K562 (cell line): ENCODE data around the gene DNAJB2.

Experiments
- ATF1 ChIP-seq, 2 experiments: fragments of 450-650 bp in 1 of 2; IDR thresholded peaks; 2 replicates each; pipeline ENCODE4 v1.6.1; 2016; ENCODE audit warnings: missing compliant biosample characterization in 1 of 2, missing genetic modification characterization in 1 of 2
- CHD4 ChIP-seq: fragments of 200-600 bp; sonication (generic); IDR thresholded peaks from 3 replicates; pipeline ENCODE4 v1.6.1; 2012; ENCODE audit warnings: low read depth, mild to moderate bottlenecking, mixed read lengths, low read length, inconsistent platforms; ENCODE audit not compliant: insufficient read depth, insufficient replicate concordance, poor library complexity, severe bottlenecking
- EZH2 ChIP-seq: IDR thresholded peaks from 2 replicates; pipeline ENCODE4 v1.6.1; 2012; ENCODE audit warnings: low read depth, mild to moderate bottlenecking, inconsistent platforms, low read length, borderline replicate concordance
- FOXK2 ChIP-seq, 2 experiments: fragments of 450-650 bp; IDR thresholded peaks in 1 of 2; conservative IDR thresholded peaks in 1 of 2; 2 replicates each; pipeline ENCODE4 v1.6.1; 2016; ENCODE audit warnings: low read depth in 2 of 2, mild to moderate bottlenecking in 1 of 2
- NR3C1 ChIP-seq: sonication (generic); formaldehyde crosslinking; IDR thresholded peaks from 2 replicates; pipeline ENCODE4 v1.8.1; 2022; ENCODE audit warnings: missing genetic modification reagents
- POLR2AphosphoS5 ChIP-seq: IDR thresholded peaks from 2 replicates; pipeline ENCODE4 v1.6.1; 2011; ENCODE audit warnings: mild to moderate bottlenecking, low read depth, low read length, moderate library complexity; ENCODE audit not compliant: control insufficient read depth, insufficient read depth
- REST ChIP-seq, 2 experiments: fragments of 450-650 bp; formaldehyde crosslinking in 1 of 2; IDR thresholded peaks; 2 replicates each; pipeline versions ENCODE4 v1.4.0 to v1.6.1; 2014 to 2020; ENCODE audit warnings: mild to moderate bottlenecking in 2 of 2, borderline replicate concordance in 1 of 2, low read depth in 1 of 2
- YY1 ChIP-seq, 3 experiments: IDR thresholded peaks; 2 replicates each; pipeline ENCODE4 v1.6.1; 2011; ENCODE audit warnings: low read length in 2 of 3, mild to moderate bottlenecking in 2 of 3, moderate library complexity in 2 of 3, borderline replicate concordance in 1 of 3, control low read depth in 1 of 3, low read depth in 1 of 3; ENCODE audit not compliant: insufficient read depth in 3 of 3, insufficient replicate concordance in 2 of 3, control insufficient read depth in 1 of 3, insufficient read length in 1 of 3; ENCODE audit errors: extremely low read depth in 1 of 3
- TF ChIP-seq, protein P1 (sequence below), 2 experiments: fragments of 450-650 bp; conservative IDR thresholded peaks; 2 replicates each; pipeline ENCODE4 v1.6.1; 2017; ENCODE audit warnings: mild to moderate bottlenecking in 2 of 2, moderate library complexity in 2 of 2

GRCh38 chr2:219272356-219272755, 6.8 kb upstream of the DNAJB2 start:
- TF ChIP-seq POLR2AphosphoS5 (no peak), EZH2 (no peak), FOXK2 (conservative IDR thresholded peaks at IDR 0.05 in 1 of 2, IDR thresholded peaks at IDR 0.05 in 1 of 2; ENCODE audit: low read depth in 2 of 2) (no peak), YY1 (IDR thresholded peaks at IDR 0.05; ENCODE audit: borderline replicate concordance in 1 of 3, control insufficient read depth in 1 of 3, extremely low read depth in 1 of 3, insufficient read depth in 3 of 3, insufficient read length in 1 of 3, insufficient replicate concordance in 2 of 3, low read depth in 1 of 3, low read length in 2 of 3) (no peak), REST (IDR thresholded peaks at IDR 0.05; ENCODE audit: borderline replicate concordance) (no peak), REST (CRISPR knock-in tag; IDR thresholded peaks at IDR 0.05; ENCODE audit: low read depth) (no peak), CHD4 (no peak), ATF1 (CRISPR knock-in tag; IDR thresholded peaks at IDR 0.05) (no peak), ATF1 (tag; IDR thresholded peaks at IDR 0.05) (no peak), NR3C1 (no peak)
- TF ChIP-seq, protein P1, sequence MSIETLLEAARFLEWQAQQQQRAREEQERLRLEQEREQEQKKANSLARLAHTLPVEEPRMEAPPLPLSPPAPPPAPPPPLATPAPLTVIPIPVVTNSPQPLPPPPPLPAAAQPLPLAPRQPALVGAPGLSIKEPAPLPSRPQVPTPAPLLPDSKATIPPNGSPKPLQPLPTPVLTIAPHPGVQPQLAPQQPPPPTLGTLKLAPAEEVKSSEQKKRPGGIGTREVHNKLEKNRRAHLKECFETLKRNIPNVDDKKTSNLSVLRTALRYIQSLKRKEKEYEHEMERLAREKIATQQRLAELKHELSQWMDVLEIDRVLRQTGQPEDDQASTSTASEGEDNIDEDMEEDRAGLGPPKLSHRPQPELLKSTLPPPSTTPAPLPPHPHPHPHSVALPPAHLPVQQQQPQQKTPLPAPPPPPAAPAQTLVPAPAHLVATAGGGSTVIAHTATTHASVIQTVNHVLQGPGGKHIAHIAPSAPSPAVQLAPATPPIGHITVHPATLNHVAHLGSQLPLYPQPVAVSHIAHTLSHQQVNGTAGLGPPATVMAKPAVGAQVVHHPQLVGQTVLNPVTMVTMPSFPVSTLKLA (conservative IDR thresholded peaks at IDR 0.05), result no peak
